DOHH2 (cell line): ENCODE measurements around the gene FAM107B.

Experiments
- H3F3A ChIP-seq: fragments of 200-600 bp; sonication (generic), shearing (Covaris generic); 2 replicates; pipeline ENCODE4 v1.6.0; 2016; ENCODE audit warnings: antibody characterized with exemption, mild to moderate bottlenecking; ENCODE audit not compliant: control insufficient read depth, insufficient read depth
- H3K27ac ChIP-seq: fragments of 200-600 bp; sonication (generic); 2 replicates; pipeline ENCODE4 v1.5.1; 2014; ENCODE audit warnings: low read depth, mild to moderate bottlenecking, low read length, moderate library complexity
- H3K27me3 ChIP-seq: fragments of 200-600 bp; sonication (generic); 2 replicates; pipeline ENCODE4 v1.6.1; 2014; ENCODE audit warnings: mild to moderate bottlenecking, low read length, mixed read lengths; ENCODE audit not compliant: control insufficient read depth
- H3K36me3 ChIP-seq: fragments of 200-600 bp; sonication (generic); 2 replicates; pipeline ENCODE4 v1.6.1; 2014; ENCODE audit warnings: mild to moderate bottlenecking, low read length, moderate library complexity, mixed read lengths; ENCODE audit not compliant: control insufficient read depth
- H3K4me1 ChIP-seq: fragments of 200-600 bp; sonication (generic); 2 replicates; pipeline ENCODE4 v1.6.1; 2014; ENCODE audit warnings: mild to moderate bottlenecking, low read length, mixed read lengths; ENCODE audit not compliant: control insufficient read depth
- H3K4me2 ChIP-seq: fragments of 200-600 bp; sonication (generic); 2 replicates; pipeline ENCODE4 v1.6.0; 2014; ENCODE audit warnings: mild to moderate bottlenecking, low read length, moderate library complexity
- H3K4me3 ChIP-seq: fragments of 200-600 bp; sonication (generic); 2 replicates; pipeline ENCODE4 v1.5.1; 2014; ENCODE audit warnings: mild to moderate bottlenecking, low read length, mixed read lengths
- H3K79me2 ChIP-seq: fragments of 200-600 bp; sonication (generic); 2 replicates; pipeline ENCODE4 v1.6.1; 2014; ENCODE audit warnings: mild to moderate bottlenecking, low read length, mixed read lengths; ENCODE audit not compliant: control insufficient read depth
- H3K9me2 ChIP-seq: fragments of 200-600 bp; sonication (generic); replicated peaks from 2 replicates; pipeline ENCODE4 v1.6.1; 2014; ENCODE audit warnings: mild to moderate bottlenecking, low read length, mixed read lengths; ENCODE audit not compliant: control insufficient read depth
- H3K9me3 ChIP-seq: fragments of 200-600 bp; sonication (generic); 2 replicates; pipeline ENCODE4 v1.6.1; 2014; ENCODE audit warnings: antibody characterized with exemption, low read length, mixed read lengths; ENCODE audit not compliant: control insufficient read depth, insufficient read depth
- H4K20me1 ChIP-seq: fragments of 200-600 bp; sonication (generic); 2 replicates; pipeline ENCODE4 v1.6.0; 2014; ENCODE audit warnings: low read depth, mild to moderate bottlenecking, antibody characterized with exemption, low read length, moderate library complexity; ENCODE audit not compliant: control insufficient read depth, insufficient read depth
- EZH2phosphoT487 ChIP-seq: fragments of 200-600 bp; sonication (generic); IDR thresholded peaks from 2 replicates; pipeline ENCODE4 v1.6.1; 2017; ENCODE audit warnings: borderline replicate concordance, mild to moderate bottlenecking, antibody characterized with exemption, low read length, moderate library complexity, mixed read lengths
- TF ChIP-seq, protein P1 (sequence below): fragments of 200-600 bp; sonication (generic); IDR thresholded peaks from one replicate; pipeline ENCODE4 v1.5.1; 2014; ENCODE audit warnings: antibody characterized with exemption, mild to moderate bottlenecking, low read depth, low read length; ENCODE audit not compliant: poor library complexity, severe bottlenecking

The FAM107B gene

DNA sequence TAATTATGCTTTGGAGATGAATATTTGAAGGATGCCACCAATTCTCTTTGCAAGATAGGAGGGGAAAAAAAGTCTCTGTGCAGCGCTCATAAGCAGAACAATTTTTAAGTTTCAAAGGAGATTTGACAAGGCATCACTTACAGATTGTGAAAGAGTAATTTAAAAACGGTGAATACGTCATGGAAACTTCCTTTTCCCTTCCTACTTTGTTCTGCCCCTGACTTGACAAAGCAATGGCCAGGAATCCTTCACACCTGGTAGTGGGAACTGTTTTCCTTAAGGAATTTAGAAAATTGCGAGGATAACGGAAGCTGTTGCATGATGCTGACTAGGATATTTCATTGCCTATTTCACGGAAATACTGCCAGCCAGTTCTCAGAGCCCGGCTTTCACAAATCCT lies 16.7 kb downstream of the FAM107B start:
- H3F3A ChIP-seq, result peaks cover 23% of the 10 kb centered on the region
- H3K4me1 ChIP-seq, result peaks cover 89% of the 10 kb centered on the region
- peak overlapping the region; percentile 45 for H3K4me3 ChIP-seq
- no peaks in the 10 kb centered on the region for H3K9me2 ChIP-seq
- peak overlapping the region; percentile 82 for H3K27ac ChIP-seq
- H3K9me3 ChIP-seq, result no peaks in the 10 kb centered on the region
- no peaks in the 10 kb centered on the region for H3K27me3 ChIP-seq
- no peaks in the 10 kb centered on the region for H3K36me3 ChIP-seq
- no peaks in the 10 kb centered on the region for H3K79me2 ChIP-seq
- H4K20me1 ChIP-seq, result no peaks in the 10 kb centered on the region
- no peak for TF ChIP-seq EZH2phosphoT487
- TF ChIP-seq, protein P1, sequence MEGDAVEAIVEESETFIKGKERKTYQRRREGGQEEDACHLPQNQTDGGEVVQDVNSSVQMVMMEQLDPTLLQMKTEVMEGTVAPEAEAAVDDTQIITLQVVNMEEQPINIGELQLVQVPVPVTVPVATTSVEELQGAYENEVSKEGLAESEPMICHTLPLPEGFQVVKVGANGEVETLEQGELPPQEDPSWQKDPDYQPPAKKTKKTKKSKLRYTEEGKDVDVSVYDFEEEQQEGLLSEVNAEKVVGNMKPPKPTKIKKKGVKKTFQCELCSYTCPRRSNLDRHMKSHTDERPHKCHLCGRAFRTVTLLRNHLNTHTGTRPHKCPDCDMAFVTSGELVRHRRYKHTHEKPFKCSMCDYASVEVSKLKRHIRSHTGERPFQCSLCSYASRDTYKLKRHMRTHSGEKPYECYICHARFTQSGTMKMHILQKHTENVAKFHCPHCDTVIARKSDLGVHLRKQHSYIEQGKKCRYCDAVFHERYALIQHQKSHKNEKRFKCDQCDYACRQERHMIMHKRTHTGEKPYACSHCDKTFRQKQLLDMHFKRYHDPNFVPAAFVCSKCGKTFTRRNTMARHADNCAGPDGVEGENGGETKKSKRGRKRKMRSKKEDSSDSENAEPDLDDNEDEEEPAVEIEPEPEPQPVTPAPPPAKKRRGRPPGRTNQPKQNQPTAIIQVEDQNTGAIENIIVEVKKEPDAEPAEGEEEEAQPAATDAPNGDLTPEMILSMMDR, result no peak
- peak overlapping the region; percentile 59 for H3K4me2 ChIP-seq

DNA sequence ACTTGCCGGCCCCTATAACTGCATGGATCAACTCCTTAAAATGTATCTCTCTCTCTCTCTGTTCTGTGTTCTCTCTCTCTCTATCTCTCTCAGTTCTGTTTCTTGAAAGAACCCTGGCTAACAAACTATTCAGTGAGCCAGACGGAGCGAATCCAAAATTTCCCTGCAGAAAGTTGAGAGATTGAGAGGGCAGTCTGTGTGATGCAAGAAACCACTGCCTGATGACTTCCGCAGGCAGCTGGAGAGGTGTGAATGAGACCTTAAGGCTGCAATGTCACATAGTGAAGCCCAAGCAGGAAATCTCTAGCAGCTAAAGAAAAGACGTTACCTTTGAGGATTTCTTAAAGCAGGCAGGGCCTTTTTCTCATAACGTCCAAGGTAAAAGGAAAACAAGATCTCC lies 17.3 kb downstream of the FAM107B start:
- no peaks in the 10 kb centered on the region for H3K79me2 ChIP-seq
- H3K27ac ChIP-seq, result peak overlapping the region; percentile 82
- H3K36me3 ChIP-seq, result no peaks in the 10 kb centered on the region
- TF ChIP-seq, protein P1, result no peak
- no peak for TF ChIP-seq EZH2phosphoT487
- no peaks in the 10 kb centered on the region for H3K9me2 ChIP-seq
- H3K27me3 ChIP-seq, result no peaks in the 10 kb centered on the region
- peak overlapping the region; percentile 45 for H3K4me3 ChIP-seq
- peak overlapping the region; percentile 59 for H3K4me2 ChIP-seq
- H4K20me1 ChIP-seq, result no peaks in the 10 kb centered on the region
- H3K9me3 ChIP-seq, result no peaks in the 10 kb centered on the region
- peaks cover 23% of the 10 kb centered on the region for H3F3A ChIP-seq
- H3K4me1 ChIP-seq, result peaks cover 89% of the 10 kb centered on the region

DNA sequence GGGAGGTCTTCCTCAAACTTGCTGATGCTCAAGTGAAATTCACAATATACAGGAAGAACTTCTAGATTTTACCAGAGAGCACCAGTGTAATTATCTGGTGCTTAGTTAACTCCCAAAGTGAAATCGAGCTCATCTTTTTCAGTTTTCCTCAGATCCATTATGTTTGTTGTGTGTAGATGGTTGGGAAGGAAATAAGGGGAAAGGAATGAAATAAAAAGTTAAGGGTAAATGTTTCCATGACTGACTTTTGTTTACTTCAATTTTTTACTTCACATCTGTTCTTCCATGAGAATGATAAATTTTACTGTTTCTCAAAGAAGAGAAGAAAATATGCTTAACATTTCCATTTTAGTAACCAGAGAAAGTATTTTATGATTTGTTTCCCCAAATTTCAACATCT lies 21.3 kb downstream of the FAM107B start:
- Histone ChIP-seq H3K9me2 (no peaks in the 10 kb centered on the region), H4K20me1 (no peaks in the 10 kb centered on the region), H3K4me2 (0 out of 2 replicates have a peak overlapping the region, but pooled peaks have one; percentile 3), H3K4me1 (peaks cover 91% of the 10 kb centered on the region), H3K27ac (no peak overlapping the region), H3K9me3 (no peaks in the 10 kb centered on the region), H3F3A (peaks cover 23% of the 10 kb centered on the region), H3K79me2 (no peaks in the 10 kb centered on the region), H3K27me3 (no peaks in the 10 kb centered on the region), H3K4me3 (no peak overlapping the region), H3K36me3 (no peaks in the 10 kb centered on the region)
- TF ChIP-seq, protein P1, result no peak
- no peak for TF ChIP-seq EZH2phosphoT487
